NB4 (cell line): ENCODE measurements around the gene VWA2.

Experiments used
- DNase-seq: peaks from one replicate; pipeline ENCODE4 v3.0.0; 2010; ENCODE audit warnings: low read depth
- H3K4me3 ChIP-seq: one replicate; pipeline ENCODE4 v1.5.1; 2011; ENCODE audit warnings: mild to moderate bottlenecking, low read depth, low read length, moderate library complexity
- CTCF ChIP-seq: IDR thresholded peaks from one replicate; pipeline ENCODE4 v1.5.1; 2012; ENCODE audit warnings: low read depth, low read length
- MAX ChIP-seq: IDR thresholded peaks from 2 replicates; pipeline ENCODE4 v1.6.1; 2011; ENCODE audit warnings: low read depth, low read length
- MYC ChIP-seq: IDR thresholded peaks from 2 replicates; pipeline ENCODE4 v1.6.1; 2011; ENCODE audit warnings: low read depth, low read length
- POLR2A ChIP-seq: IDR thresholded peaks from 2 replicates; pipeline ENCODE4 v1.6.1; 2011; ENCODE audit warnings: mild to moderate bottlenecking; ENCODE audit not compliant: insufficient read length; ENCODE audit errors: extremely low read depth

Gene VWA2

GRCh38 chr10:114301951-114302710, 63.1 kb downstream of the VWA2 start:
- no peak overlapping the region for H3K4me3 ChIP-seq
- no peak for DNase-seq
- TF ChIP-seq MYC, result no peak
- TF ChIP-seq MAX, result no peak
- TF ChIP-seq POLR2A, result no peak
- no peak for TF ChIP-seq CTCF

GRCh38 chr10:114303556-114303955, 64.5 kb downstream of the VWA2 start:
- no peak overlapping the region for H3K4me3 ChIP-seq

GRCh38 chr10:114304017-114304570, 65.0 kb downstream of the VWA2 start:
- peak; percentile 78 for DNase-seq
- TF ChIP-seq POLR2A (no peak), CTCF (peak; percentile 86), MAX (no peak), MYC (no peak)
- H3K4me3 ChIP-seq, result no peak overlapping the region

More at GRCh38 chr10:114303556-114303955, 64.5 kb downstream of the VWA2 start:
- DNase-seq, result no peak
- no peak for TF ChIP-seq MAX
- no peak for TF ChIP-seq POLR2A
- no peak for TF ChIP-seq CTCF
- TF ChIP-seq MYC, result no peak

- H3K4me3 ChIP-seq, result no peak overlapping the region
- peak; percentile 30 for DNase-seq
- TF ChIP-seq MAX (no peak), CTCF (peak; percentile 37)
Measured at GRCh38 chr10:114304571-114305421, 65.7 kb downstream of the VWA2 start.

- no peak for TF ChIP-seq MAX
- TF ChIP-seq MYC, result no peak
- no peak for TF ChIP-seq POLR2A
- TF ChIP-seq CTCF, result no peak
- no peak overlapping the region for H3K4me3 ChIP-seq
- no peak for DNase-seq
Measured at GRCh38 chr10:114305521-114305925, 66.5 kb downstream of the VWA2 start.
